SU-DHL-6 (cell line): ENCODE data around the gene CLCF1.

Experiments used
- EZH2phosphoT487 ChIP-seq: fragments of 200-600 bp; sonication (generic), shearing (Covaris generic); conservative IDR thresholded peaks from 2 replicates; pipeline ENCODE4 v1.6.1; 2018; ENCODE audit warnings: mild to moderate bottlenecking, antibody characterized with exemption, low read length, moderate library complexity, mixed read lengths
- TF ChIP-seq, protein P1 (sequence below): fragments of 200-600 bp; sonication (generic); IDR thresholded peaks from one replicate; pipeline ENCODE4 v1.5.1; 2017; ENCODE audit warnings: antibody characterized with exemption, mild to moderate bottlenecking, low read length, moderate library complexity; ENCODE audit not compliant: insufficient read depth, poor library complexity, severe bottlenecking

DNA sequence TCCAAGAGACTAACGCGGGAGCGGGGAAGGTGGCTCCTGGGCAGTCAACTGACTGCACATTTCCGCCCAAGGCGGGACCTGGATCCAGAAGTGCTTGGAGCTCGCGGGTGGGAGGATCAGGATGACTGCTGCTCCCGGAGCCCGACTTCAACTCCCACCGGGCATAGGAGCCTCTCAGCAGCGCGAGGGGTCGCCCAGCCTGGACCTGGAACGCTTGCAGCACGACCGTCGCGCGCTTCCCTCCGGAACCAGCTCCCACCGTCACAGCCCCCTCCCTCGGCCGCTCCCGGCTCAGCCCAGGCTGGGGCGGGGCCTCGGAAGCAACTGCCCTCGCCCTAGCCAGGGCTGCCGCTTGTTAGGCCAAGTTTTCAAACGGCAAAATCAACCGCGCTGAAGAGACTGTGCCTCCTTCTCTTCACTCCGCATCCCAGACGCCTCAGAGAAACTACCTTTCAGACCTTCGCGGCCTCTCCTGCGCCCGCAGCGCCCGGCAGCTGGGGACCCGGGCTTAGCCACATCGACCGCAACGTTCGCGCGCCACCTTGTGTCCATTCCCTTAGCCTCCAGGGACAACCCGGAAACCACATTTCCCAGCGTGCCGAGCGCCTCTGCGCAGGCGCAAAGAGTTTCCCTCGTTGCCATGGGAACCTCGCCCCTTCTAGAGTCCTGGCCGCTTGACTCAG lies 56.1 kb downstream of the CLCF1 start:
- TF ChIP-seq, protein P1, sequence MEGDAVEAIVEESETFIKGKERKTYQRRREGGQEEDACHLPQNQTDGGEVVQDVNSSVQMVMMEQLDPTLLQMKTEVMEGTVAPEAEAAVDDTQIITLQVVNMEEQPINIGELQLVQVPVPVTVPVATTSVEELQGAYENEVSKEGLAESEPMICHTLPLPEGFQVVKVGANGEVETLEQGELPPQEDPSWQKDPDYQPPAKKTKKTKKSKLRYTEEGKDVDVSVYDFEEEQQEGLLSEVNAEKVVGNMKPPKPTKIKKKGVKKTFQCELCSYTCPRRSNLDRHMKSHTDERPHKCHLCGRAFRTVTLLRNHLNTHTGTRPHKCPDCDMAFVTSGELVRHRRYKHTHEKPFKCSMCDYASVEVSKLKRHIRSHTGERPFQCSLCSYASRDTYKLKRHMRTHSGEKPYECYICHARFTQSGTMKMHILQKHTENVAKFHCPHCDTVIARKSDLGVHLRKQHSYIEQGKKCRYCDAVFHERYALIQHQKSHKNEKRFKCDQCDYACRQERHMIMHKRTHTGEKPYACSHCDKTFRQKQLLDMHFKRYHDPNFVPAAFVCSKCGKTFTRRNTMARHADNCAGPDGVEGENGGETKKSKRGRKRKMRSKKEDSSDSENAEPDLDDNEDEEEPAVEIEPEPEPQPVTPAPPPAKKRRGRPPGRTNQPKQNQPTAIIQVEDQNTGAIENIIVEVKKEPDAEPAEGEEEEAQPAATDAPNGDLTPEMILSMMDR: peak; percentile 79
- TF ChIP-seq EZH2phosphoT487: no peak
